CD4-positive, alpha-beta T cell (primary cell): Measurements from ENCODE around the gene PIP5K1B. TPM values are rescaled to one million over a fixed set of nuclear protein-coding genes. Genes with fewer than 3 reads are reported as not detected.
A peak's percentile ranks its signal among the peaks of the same experiment; 100 is the strongest.

Experiments
- ATAC-seq: fragments of 200-7000 bp; cut with Tn5 transposase; one replicate; pipeline ENCODE4 v1.10.0; 2022; ENCODE audit warnings: mild to moderate bottlenecking; ENCODE audit not compliant: poor library complexity
- CTCF ChIA-PET: fragments of 350-600 bp; sonication (Branson Sonifier 250); formaldehyde crosslinking; loops from one replicate; lab custom pipeline; 2021; ENCODE audit warnings: antibody characterized with exemption, inconsistent platforms; lab: Charles Lee
- POLR2A ChIA-PET: fragments of 350-600 bp; sonication (Branson Sonifier 250); formaldehyde crosslinking; loops from one replicate; lab custom pipeline; 2021; ENCODE audit warnings: antibody characterized with exemption, inconsistent platforms; lab: Charles Lee
- DNase-seq, 14 experiments: peaks; one replicate each; pipeline ENCODE4 v3.0.0-alpha.2; 2013 to 2020; ENCODE audit warnings: mixed read lengths in 2 of 14
- H3K27ac ChIP-seq, 2 donors: one replicate each; pipeline versions ENCODE4 v1.5.1 to v1.7.0; 2013; ENCODE audit warnings: low read length in 2 of 2, low read depth in 1 of 2, mild to moderate bottlenecking in 1 of 2
- H3K27me3 ChIP-seq, 2 experiments: 1 replicate in 1 of 2; 2 replicates in 1 of 2; pipeline versions ENCODE4 v1.6.1 to v1.7.0; 2013; ENCODE audit warnings: low read length in 2 of 2, control low read depth in 1 of 2, mild to moderate bottlenecking in 1 of 2, moderate library complexity in 1 of 2; ENCODE audit not compliant: insufficient read depth in 2 of 2, control insufficient read depth in 1 of 2
- H3K36me3 ChIP-seq: one replicate; pipeline ENCODE4 v1.6.1; 2013; ENCODE audit warnings: low read length, control low read depth; ENCODE audit not compliant: insufficient read depth
- H3K4me1 ChIP-seq: one replicate; pipeline ENCODE4 v1.6.1; 2013; ENCODE audit warnings: low read length, control low read depth; ENCODE audit not compliant: insufficient read depth
- H3K4me3 ChIP-seq: one replicate; pipeline ENCODE4 v1.5.1; 2013; ENCODE audit warnings: mild to moderate bottlenecking, low read length, moderate library complexity
- H3K9me3 ChIP-seq, 2 experiments: 1 replicate in 1 of 2; 2 replicates in 1 of 2; pipeline versions ENCODE4 v1.6.1 to v1.7.0; 2013; ENCODE audit warnings: low read length in 2 of 2, mild to moderate bottlenecking in 2 of 2, control low read depth in 1 of 2, moderate library complexity in 1 of 2; ENCODE audit not compliant: control insufficient read depth in 1 of 2, insufficient read depth in 1 of 2
- H3K27ac Mint-ChIP-seq: one replicate; pipeline ENCODE4 v1.8.0; 2020; ENCODE audit warnings: mixed read lengths
- H3K27me3 Mint-ChIP-seq: one replicate; pipeline ENCODE4 v1.8.0; 2021; ENCODE audit warnings: mixed read lengths
- H3K36me3 Mint-ChIP-seq: one replicate; pipeline ENCODE4 v1.8.0; 2021; ENCODE audit warnings: low read depth, mixed read lengths
- H3K4me1 Mint-ChIP-seq: one replicate; pipeline ENCODE4 v1.8.0; 2021; ENCODE audit warnings: low read depth, mixed read lengths
- H3K4me3 Mint-ChIP-seq: one replicate; pipeline ENCODE4 v1.8.0; 2020; ENCODE audit warnings: mild to moderate bottlenecking, mixed read lengths
- H3K9me3 Mint-ChIP-seq: one replicate; pipeline ENCODE4 v1.8.0; 2020; ENCODE audit warnings: mixed read lengths
- CTCF ChIP-seq: fragments of 200-600 bp; IDR thresholded peaks from one replicate; pipeline ENCODE4 v1.8.0; 2022; ENCODE audit warnings: antibody characterized with exemption, mild to moderate bottlenecking
- intact Hi-C, 2 experiments: fragments of 100-400 bp; cut with DNase I in 1 of 2; cut with micrococcal nuclease in 1 of 2; formaldehyde crosslinking; loops; one replicate each; pipeline versions ENCODE4 v1.15.1 to v1.9.0; 2023 to 2025; cut with DNase I, micrococcal nuclease
- total RNA-seq, 174 experiments: library from RNA in 2 of 174; stranded (reverse) in 2 of 174; gene quantifications; one replicate each; pipeline ENCODE4 v1.2.3 and lab custom pipeline; 2021 to 2026

PIP5K1B gene
- total RNA-seq, 2 experiments from 2014 or later, result not detected

GRCh38 chr9:68950689-68951088 lies 245.6 kb downstream of the PIP5K1B start:
- no peaks in the 10 kb centered on the region for H3K36me3 Mint-ChIP-seq
- peaks cover 12% of the 10 kb centered on the region for H3K4me1 Mint-ChIP-seq
- no peaks in the 10 kb centered on the region for H3K9me3 Mint-ChIP-seq
- DNase-seq (no peak), ATAC-seq (no peak)
- H3K27ac Mint-ChIP-seq, result no peak overlapping the region
- H3K27me3 Mint-ChIP-seq, result peaks cover 6% of the 10 kb centered on the region
- no peak overlapping the region for H3K4me3 Mint-ChIP-seq
- POLR2A ChIA-PET, result no interaction called here
- H3K27me3 ChIP-seq, result peaks cover 0 to 5% of the 10 kb centered on the region in 2 experiments
- no peaks in the 10 kb centered on the region for H3K36me3 ChIP-seq
- TF ChIP-seq CTCF, result no peak
- CTCF ChIA-PET, result no interaction called here
- intact Hi-C loops, result no loop called here
- H3K9me3 ChIP-seq, result no peaks in the 10 kb centered on the region
- H3K4me1 ChIP-seq, result no peaks in the 10 kb centered on the region
- no peak overlapping the region for H3K27ac ChIP-seq
- H3K4me3 ChIP-seq, result no peak overlapping the region

DNA sequence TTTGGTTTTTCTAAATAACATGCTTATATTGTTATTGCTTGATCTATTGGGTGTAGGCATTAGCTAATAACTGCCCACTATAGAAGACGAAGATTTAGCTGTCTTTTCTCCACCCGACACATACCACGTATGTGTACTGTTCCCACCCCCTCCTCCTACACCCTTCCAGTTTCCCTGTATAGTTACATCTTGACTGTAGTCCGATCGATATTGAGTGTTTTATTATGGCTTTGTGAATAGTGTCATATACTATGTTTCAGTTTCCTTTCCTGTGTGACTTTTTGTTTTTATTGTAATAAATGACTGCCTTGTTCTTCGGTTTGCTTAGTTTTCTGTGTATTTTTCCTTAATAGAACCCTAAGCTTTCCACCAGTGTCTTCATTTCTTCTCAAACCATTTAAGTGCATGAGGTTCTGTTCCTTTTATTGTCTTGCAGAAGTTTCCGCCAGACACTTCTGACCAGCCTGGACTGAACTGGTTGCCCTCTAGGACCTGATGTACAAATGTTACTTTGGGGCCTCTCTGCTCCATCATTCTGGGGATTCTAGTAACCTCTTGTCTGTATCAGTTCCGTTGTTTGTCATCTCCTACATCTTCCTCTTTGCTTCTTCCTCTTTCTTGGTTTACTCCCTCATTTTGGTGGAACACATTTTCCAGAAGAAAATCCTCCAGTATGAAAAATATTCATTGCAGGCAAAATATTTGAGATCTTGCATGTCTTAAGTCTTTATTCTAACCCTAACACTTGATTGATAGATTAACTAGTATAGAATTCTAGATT lies 247.0 kb downstream of the PIP5K1B start:
- H3K9me3 ChIP-seq, result peaks cover 0 to 1% of the 10 kb centered on the region in 2 experiments
- H3K27me3 ChIP-seq, result peaks cover 0 to 5% of the 10 kb centered on the region in 2 experiments
- intact Hi-C loops, result no loop called here
- H3K36me3 ChIP-seq, result no peaks in the 10 kb centered on the region
- H3K27ac Mint-ChIP-seq, result no peak overlapping the region
- ChIA-PET CTCF (no interaction called here), POLR2A (no interaction called here)
- DNase-seq (peak in 3 of 14 experiments; percentile 12 to 38 (median 31)), ATAC-seq (no peak)
- H3K9me3 Mint-ChIP-seq, result no peaks in the 10 kb centered on the region
- no peak for TF ChIP-seq CTCF
- no peak overlapping the region for H3K4me3 Mint-ChIP-seq
- H3K27ac ChIP-seq, result no peak overlapping the region
- no peak overlapping the region for H3K4me3 ChIP-seq
- H3K36me3 Mint-ChIP-seq, result no peaks in the 10 kb centered on the region
- no peaks in the 10 kb centered on the region for H3K4me1 ChIP-seq
- H3K4me1 Mint-ChIP-seq, result peaks cover 15% of the 10 kb centered on the region
- H3K27me3 Mint-ChIP-seq, result peaks cover 6% of the 10 kb centered on the region

DNA sequence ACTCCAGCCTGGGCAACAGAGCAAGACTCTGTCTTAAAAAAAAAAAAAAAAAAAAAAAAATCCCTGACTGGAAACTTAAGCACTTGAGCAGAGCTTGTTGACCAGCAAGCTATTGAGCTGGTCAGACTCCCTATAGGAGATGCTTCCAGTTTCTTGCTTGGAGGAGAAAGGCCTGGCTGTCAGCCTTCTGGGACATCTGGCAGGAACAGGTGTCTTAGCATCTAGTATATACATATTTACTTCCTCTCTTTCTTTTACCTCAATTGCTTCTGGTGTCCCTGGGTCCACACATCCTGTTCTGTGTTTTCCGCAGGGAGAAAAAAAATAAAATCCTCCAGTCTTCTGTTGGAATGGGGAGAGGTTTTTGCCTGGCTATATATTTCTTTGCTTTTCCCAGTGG lies 248.7 kb downstream of the PIP5K1B start:
- Histone ChIP-seq H3K4me3 (no peak overlapping the region), H3K27ac (no peak overlapping the region), H3K36me3 (no peaks in the 10 kb centered on the region), H3K9me3 (peaks cover 0 to 3% of the 10 kb centered on the region in 2 experiments), H3K27me3 (peaks cover 0 to 5% of the 10 kb centered on the region in 2 experiments), H3K4me1 (no peaks in the 10 kb centered on the region)
- no peak for TF ChIP-seq CTCF
- peaks cover 15% of the 10 kb centered on the region for H3K4me1 Mint-ChIP-seq
- intact Hi-C loops, result no loop called here
- peaks cover 6% of the 10 kb centered on the region for H3K27me3 Mint-ChIP-seq
- DNase-seq (no peak), ATAC-seq (no peak)
- ChIA-PET POLR2A (no interaction called here), CTCF (interaction anchor here (1.0 kb wide), 1 partner anchor 46 kb away, joined by 3 read pairs; no protein-coding TSS in a partner anchor)
- no peak overlapping the region for H3K27ac Mint-ChIP-seq
- no peaks in the 10 kb centered on the region for H3K9me3 Mint-ChIP-seq
- H3K36me3 Mint-ChIP-seq, result no peaks in the 10 kb centered on the region
- H3K4me3 Mint-ChIP-seq, result no peak overlapping the region
